ENCODE results near the gene BCDIN3D.

Gene BCDIN3D

DNA sequence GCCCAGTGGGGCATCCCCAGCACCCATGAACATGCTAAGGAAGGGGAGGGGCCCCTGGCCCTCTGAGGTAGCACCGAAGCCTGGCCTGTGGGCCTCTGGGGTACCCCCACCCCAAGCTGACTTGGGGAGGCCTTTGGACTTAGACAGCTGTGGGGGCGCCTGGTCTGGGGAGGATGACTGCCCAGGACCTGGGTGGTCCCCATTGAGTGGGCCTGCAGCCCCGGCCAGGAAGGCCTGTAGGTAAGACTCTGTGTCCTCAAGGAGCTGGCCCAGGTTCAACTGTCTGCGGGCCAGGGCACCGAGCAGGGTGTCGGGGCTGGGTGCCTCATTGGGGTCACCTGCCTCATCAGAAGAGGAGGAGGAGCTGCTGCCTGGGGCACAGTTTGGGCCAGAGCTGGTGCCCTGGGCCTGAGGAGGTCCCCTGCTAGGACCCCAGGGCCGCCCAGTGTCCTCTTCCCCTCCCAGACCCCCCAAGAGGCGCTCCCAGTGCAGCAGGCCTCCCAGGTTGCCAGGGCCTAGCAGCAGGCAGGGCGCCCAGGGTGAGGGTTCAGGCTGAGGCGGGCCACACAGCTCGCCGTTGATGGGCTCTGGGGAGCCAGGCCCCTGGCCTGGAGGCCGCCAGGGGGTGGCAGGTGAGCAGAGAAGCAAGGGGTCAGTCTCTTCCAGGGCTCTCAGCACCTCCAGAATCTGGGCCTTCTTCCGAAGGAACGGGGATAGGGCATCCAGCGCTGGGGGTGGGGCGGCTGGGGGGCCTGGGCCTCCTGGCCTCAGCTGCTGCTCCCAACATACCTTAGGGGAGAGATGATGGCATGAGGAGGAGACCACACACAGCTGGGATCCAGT, 46.1 kb downstream of the BCDIN3D start:
- H3K4me3 ChIP-seq (ENCODE audit: low read depth, low read length): no peak overlapping the region
- ChIA-PET CTCF (interaction anchor here (1.3 to 2.3 kb wide), 3 partner anchors 19 to 259 kb away, joined by 3 to 9 read pairs (median 3); no protein-coding TSS in a partner anchor), POLR2A (no interaction called here)
- DNase-seq (ENCODE audit: low read depth, low spot score): no peak
- TF ChIP-seq, protein P1, sequence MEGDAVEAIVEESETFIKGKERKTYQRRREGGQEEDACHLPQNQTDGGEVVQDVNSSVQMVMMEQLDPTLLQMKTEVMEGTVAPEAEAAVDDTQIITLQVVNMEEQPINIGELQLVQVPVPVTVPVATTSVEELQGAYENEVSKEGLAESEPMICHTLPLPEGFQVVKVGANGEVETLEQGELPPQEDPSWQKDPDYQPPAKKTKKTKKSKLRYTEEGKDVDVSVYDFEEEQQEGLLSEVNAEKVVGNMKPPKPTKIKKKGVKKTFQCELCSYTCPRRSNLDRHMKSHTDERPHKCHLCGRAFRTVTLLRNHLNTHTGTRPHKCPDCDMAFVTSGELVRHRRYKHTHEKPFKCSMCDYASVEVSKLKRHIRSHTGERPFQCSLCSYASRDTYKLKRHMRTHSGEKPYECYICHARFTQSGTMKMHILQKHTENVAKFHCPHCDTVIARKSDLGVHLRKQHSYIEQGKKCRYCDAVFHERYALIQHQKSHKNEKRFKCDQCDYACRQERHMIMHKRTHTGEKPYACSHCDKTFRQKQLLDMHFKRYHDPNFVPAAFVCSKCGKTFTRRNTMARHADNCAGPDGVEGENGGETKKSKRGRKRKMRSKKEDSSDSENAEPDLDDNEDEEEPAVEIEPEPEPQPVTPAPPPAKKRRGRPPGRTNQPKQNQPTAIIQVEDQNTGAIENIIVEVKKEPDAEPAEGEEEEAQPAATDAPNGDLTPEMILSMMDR (IDR thresholded peaks at IDR 0.05; ENCODE audit: insufficient read depth, low read length, missing control alignments): no peak

DNA sequence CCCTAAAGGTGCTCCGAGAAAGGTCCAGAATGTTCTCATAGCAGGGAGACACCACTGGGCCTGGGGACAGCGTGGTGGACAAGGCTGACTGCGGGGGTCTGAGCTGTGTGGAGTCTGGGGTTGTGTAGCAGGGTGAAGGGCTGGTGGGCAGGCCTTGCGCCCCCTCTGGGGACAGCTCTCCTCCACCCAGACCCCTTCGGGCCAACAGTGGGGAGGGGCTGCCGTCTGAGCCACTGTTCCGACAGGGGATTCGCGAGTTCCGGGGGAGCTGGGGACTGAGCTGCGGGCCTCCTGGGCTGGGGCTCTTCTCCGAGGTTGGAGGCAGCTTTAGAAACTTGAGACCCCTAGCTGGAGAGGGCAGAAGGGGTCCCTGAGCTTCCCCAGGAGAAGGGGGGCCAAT, 46.8 kb downstream of the BCDIN3D start:
- ChIA-PET POLR2A (no interaction called here), CTCF (interaction anchor here (1.4 to 2.3 kb wide), 2 partner anchors 18 to 43 kb away, joined by 3 to 9 read pairs; no protein-coding TSS in a partner anchor)
- no peak for DNase-seq (ENCODE audit: low read depth, low spot score)
- TF ChIP-seq, protein P1 (IDR thresholded peaks at IDR 0.05; ENCODE audit: insufficient read depth, low read length, missing control alignments): no peak
- no peak overlapping the region for H3K4me3 ChIP-seq (ENCODE audit: low read depth, low read length)

DNA sequence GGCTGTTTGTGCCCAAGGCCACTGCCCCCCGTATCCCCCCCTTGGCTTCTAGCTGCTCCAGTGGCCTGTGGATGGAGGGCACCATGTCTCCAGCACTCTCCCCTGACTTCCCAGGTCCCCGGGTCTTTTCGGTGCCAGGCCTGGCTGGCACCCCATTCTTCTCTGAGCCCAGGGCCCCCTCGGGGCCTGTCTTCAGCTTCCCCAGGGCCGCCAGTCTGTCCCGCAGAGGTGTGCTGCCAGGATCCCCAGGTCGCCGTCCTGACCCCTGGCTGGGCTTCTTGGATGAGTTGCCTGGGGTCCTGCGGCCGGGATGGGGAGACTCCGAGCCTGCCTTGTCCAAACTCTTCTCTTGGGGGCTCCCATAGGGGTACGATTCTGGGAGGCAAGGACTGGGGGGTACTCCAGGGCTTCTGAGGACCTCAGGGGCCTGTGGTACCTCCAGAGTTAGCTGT, 47.2 kb downstream of the BCDIN3D start:
- H3K4me3 ChIP-seq (ENCODE audit: low read depth, low read length): no peak overlapping the region
- TF ChIP-seq, protein P1 (IDR thresholded peaks at IDR 0.05; ENCODE audit: insufficient read depth, low read length, missing control alignments): no peak
- DNase-seq (ENCODE audit: low read depth, low spot score): no peak
- POLR2A ChIA-PET: interaction anchor here (0.7 kb wide), 1 partner anchor 47 kb away, joined by 3 read pairs; the partner anchor contains the start of gene BCDIN3D
- CTCF ChIA-PET: interaction anchor here (1.4 kb wide), 1 partner anchor 44 kb away, joined by 3 read pairs; no protein-coding TSS in a partner anchor

DNA sequence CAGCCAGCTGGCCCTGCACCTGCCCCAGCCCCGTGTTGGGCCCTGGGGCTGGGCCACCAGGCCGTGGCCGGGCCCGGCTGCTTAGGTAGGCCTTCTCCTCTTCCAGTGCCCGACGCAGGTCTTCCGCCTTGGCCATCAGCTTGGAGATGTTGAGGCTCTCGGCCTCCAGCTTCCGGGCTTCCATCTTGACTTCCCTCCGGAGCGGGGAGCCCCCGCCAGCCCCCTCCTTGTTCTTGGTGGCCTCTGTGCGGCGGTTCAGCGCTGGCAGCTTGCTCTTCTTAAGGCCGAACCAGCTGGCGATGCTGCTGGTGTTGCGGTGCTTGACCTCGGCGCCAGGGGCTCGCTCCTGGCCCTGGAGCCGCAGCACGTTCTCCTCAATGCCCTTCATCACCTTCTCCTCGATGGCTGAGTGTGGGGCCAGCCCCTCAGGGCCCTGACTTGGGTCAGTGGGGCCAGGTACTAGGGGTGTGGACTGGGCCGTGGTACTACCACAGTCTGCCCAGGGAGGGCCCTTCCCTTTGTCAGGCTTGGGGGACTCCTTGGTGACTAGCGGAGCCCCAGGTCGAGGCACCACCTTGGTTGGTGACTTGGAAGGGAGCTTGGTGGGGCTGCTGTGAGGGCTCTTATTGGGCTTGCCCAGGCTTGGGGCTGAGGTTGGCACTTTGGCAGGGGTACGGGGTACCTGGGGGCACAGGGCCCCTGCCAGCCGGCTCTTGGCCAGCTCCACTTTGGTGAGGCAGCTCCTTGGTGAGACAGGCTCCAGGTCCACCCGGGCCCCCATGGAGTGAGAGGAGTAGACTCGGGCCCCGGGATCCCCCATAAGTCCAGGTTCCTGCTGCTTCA, 47.9 kb downstream of the BCDIN3D start:
- POLR2A ChIA-PET: interaction anchor here (0.7 kb wide), 1 partner anchor 48 kb away, joined by 3 read pairs; the partner anchor contains the start of gene BCDIN3D
- H3K4me3 ChIP-seq (ENCODE audit: low read depth, low read length): no peak overlapping the region
- CTCF ChIA-PET: interaction anchor here (1.6 kb wide), 1 partner anchor 18 kb away, joined by 5 read pairs; no protein-coding TSS in a partner anchor
- TF ChIP-seq, protein P1 (IDR thresholded peaks at IDR 0.05; ENCODE audit: insufficient read depth, low read length, missing control alignments): no peak
- no peak for DNase-seq (ENCODE audit: low read depth, low spot score)

DNA sequence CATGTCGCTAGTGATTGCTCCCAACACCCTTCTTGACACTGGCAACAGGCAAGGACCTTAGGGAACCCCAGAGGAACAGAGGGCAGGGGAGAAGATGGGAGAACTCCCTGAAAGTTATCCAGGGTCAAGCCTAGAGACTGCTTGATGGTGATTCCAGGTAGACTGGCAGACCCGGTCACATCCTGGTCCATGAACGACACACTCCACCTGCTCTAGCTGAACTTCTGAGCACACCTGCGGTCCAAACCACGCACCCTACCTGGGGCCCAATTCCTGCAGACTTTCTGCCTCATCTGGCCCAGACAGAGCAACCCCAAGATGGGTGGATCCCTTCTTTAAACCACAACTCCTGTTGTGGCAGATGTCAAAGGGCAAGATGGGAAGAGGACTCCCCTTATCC, 48.9 kb downstream of the BCDIN3D start:
- ChIA-PET CTCF (interaction anchor here (1.6 kb wide), 1 partner anchor 17 kb away, joined by 5 read pairs; no protein-coding TSS in a partner anchor), POLR2A (no interaction called here)
- TF ChIP-seq, protein P1 (IDR thresholded peaks at IDR 0.05; ENCODE audit: insufficient read depth, low read length, missing control alignments): no peak
- DNase-seq (ENCODE audit: low read depth, low spot score): no peak
- H3K4me3 ChIP-seq (ENCODE audit: low read depth, low read length): no peak overlapping the region

Measured in AG04449 (cell line).